ENCODE results near the gene SUMO3.

- TF ChIP-seq CTCF (IDR thresholded peaks at IDR 0.05) (no peak), POLR2A (IDR thresholded peaks at IDR 0.05) (no peak), EP300 (IDR thresholded peaks at IDR 0.05; ENCODE audit: low read depth) (no peak)
Observed at GRCh38 chr21:44765231-44766013, 52.4 kb downstream of the SUMO3 start.
